Astrocyte (in vitro differentiated cells and primary cell): Measurements from ENCODE around the gene EXOC3L2. TPM values are rescaled to one million over a fixed set of nuclear protein-coding genes. Genes with fewer than 3 reads are reported as not detected.

Source experiments
- DNase-seq: peaks from one replicate; pipeline ENCODE4 v3.0.0-alpha.2; 2010; ENCODE audit warnings: low read depth
- FAIRE-seq: peaks from 2 replicates; lab custom pipeline; 2011; peaks lifted over from hg19 to GRCh38; lab: Jason Lieb, UNC
- H2AFZ ChIP-seq: 2 replicates; pipeline ENCODE4 v1.6.0; 2012; ENCODE audit warnings: low read depth, low read length, inconsistent platforms
- H3K27ac ChIP-seq: 2 replicates; pipeline ENCODE4 v1.5.1; 2011; ENCODE audit warnings: low read depth, low read length, inconsistent platforms
- H3K27me3 ChIP-seq: 2 replicates; pipeline ENCODE4 v1.6.0; 2011; ENCODE audit warnings: low read length, inconsistent platforms; ENCODE audit not compliant: insufficient read depth
- H3K36me3 ChIP-seq: 2 replicates; pipeline ENCODE4 v1.5.1; 2011; ENCODE audit warnings: low read length, inconsistent platforms; ENCODE audit not compliant: insufficient read depth
- H3K4me1 ChIP-seq: 2 replicates; pipeline ENCODE4 v1.5.1; 2011; ENCODE audit warnings: low read length, inconsistent platforms; ENCODE audit not compliant: insufficient read depth
- H3K4me2 ChIP-seq: 2 replicates; pipeline ENCODE4 v1.6.0; 2012; ENCODE audit warnings: low read length, inconsistent platforms
- H3K4me3 ChIP-seq: 2 replicates; pipeline ENCODE4 v1.5.1; 2011; ENCODE audit warnings: low read depth, mild to moderate bottlenecking, low read length, inconsistent platforms; ENCODE audit not compliant: insufficient read depth
- H3K79me2 ChIP-seq: 2 replicates; pipeline ENCODE4 v1.6.0; 2012; ENCODE audit warnings: mild to moderate bottlenecking, low read length, inconsistent platforms; ENCODE audit not compliant: insufficient read depth
- H3K9ac ChIP-seq: 2 replicates; pipeline ENCODE4 v1.6.0; 2012; ENCODE audit warnings: mild to moderate bottlenecking, low read length, inconsistent platforms
- H3K9me3 ChIP-seq: 2 replicates; pipeline ENCODE4 v1.5.1; 2012; ENCODE audit warnings: low read depth, mild to moderate bottlenecking, low read length, inconsistent platforms; ENCODE audit not compliant: insufficient read depth
- H4K20me1 ChIP-seq: 2 replicates; pipeline ENCODE4 v1.6.0; 2012; ENCODE audit warnings: low read length, inconsistent platforms; ENCODE audit not compliant: insufficient read depth
- H3K27ac Mint-ChIP-seq: one replicate; pipeline ENCODE4 v1.8.0; 2021; ENCODE audit warnings: mild to moderate bottlenecking, mixed read lengths; ENCODE audit not compliant: unreplicated experiment
- H3K27me3 Mint-ChIP-seq: one replicate; pipeline ENCODE4 v1.8.0; 2021; ENCODE audit warnings: low read depth, mixed read lengths; ENCODE audit not compliant: unreplicated experiment
- H3K36me3 Mint-ChIP-seq: one replicate; pipeline ENCODE4 v1.8.0; 2021; ENCODE audit warnings: low read depth, mixed read lengths; ENCODE audit not compliant: unreplicated experiment
- H3K4me1 Mint-ChIP-seq: one replicate; pipeline ENCODE4 v1.8.0; 2021; ENCODE audit warnings: low read depth, mixed read lengths; ENCODE audit not compliant: unreplicated experiment
- H3K4me3 Mint-ChIP-seq: one replicate; pipeline ENCODE4 v1.8.0; 2021; ENCODE audit warnings: mild to moderate bottlenecking, moderate library complexity, mixed read lengths; ENCODE audit not compliant: unreplicated experiment
- H3K9me3 Mint-ChIP-seq: one replicate; pipeline ENCODE4 v1.8.0; 2021; ENCODE audit warnings: mild to moderate bottlenecking, mixed read lengths; ENCODE audit not compliant: unreplicated experiment
- EZH2 ChIP-seq: IDR thresholded peaks from 2 replicates; pipeline ENCODE4 v1.6.1; 2012; ENCODE audit warnings: mild to moderate bottlenecking, low read length, inconsistent platforms; ENCODE audit not compliant: insufficient read depth
- total RNA-seq: library from RNA; stranded (reverse); gene quantifications from 2 replicates; pipeline ENCODE4 v1.2.1, GENCODE V29; 2021
- TF ChIP-seq, protein P1 (sequence below): IDR thresholded peaks from 2 replicates; pipeline ENCODE4 v1.5.1; 2011; ENCODE audit warnings: low read depth, mild to moderate bottlenecking, inconsistent platforms, low read length, moderate library complexity; ENCODE audit not compliant: insufficient read depth

Gene EXOC3L2
- total RNA-seq, 1 donor from 2014 or later: 0.61 TPM

- H3K9me3 Mint-ChIP-seq: no peaks in the 10 kb centered on the region
- Histone ChIP-seq H3K27ac (no peak overlapping the region), H3K4me2 (peak overlapping the region; percentile 73), H3K9me3 (no peaks in the 10 kb centered on the region), H4K20me1 (no peaks in the 10 kb centered on the region), H3K9ac (no peak overlapping the region), H3K27me3 (peaks cover 33% of the 10 kb centered on the region), H2AFZ (peak overlapping the region; percentile 37), H3K4me3 (no peak overlapping the region), H3K36me3 (no peaks in the 10 kb centered on the region), H3K79me2 (no peaks in the 10 kb centered on the region), H3K4me1 (no peaks in the 10 kb centered on the region)
- TF ChIP-seq, protein P1, sequence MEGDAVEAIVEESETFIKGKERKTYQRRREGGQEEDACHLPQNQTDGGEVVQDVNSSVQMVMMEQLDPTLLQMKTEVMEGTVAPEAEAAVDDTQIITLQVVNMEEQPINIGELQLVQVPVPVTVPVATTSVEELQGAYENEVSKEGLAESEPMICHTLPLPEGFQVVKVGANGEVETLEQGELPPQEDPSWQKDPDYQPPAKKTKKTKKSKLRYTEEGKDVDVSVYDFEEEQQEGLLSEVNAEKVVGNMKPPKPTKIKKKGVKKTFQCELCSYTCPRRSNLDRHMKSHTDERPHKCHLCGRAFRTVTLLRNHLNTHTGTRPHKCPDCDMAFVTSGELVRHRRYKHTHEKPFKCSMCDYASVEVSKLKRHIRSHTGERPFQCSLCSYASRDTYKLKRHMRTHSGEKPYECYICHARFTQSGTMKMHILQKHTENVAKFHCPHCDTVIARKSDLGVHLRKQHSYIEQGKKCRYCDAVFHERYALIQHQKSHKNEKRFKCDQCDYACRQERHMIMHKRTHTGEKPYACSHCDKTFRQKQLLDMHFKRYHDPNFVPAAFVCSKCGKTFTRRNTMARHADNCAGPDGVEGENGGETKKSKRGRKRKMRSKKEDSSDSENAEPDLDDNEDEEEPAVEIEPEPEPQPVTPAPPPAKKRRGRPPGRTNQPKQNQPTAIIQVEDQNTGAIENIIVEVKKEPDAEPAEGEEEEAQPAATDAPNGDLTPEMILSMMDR: no peak
- peak; percentile 92 for TF ChIP-seq EZH2
- DNase-seq (no peak), FAIRE-seq (no peak)
- H3K27me3 Mint-ChIP-seq: peaks cover 50% of the 10 kb centered on the region
- peaks cover 2% of the 10 kb centered on the region for H3K36me3 Mint-ChIP-seq
- peaks cover 7% of the 10 kb centered on the region for H3K4me1 Mint-ChIP-seq
- H3K27ac Mint-ChIP-seq: no peak overlapping the region
- no peak overlapping the region for H3K4me3 Mint-ChIP-seq
These were observed 27.8 kb downstream of the EXOC3L2 start for GRCh38 chr19:45217193-45217956.

DNA sequence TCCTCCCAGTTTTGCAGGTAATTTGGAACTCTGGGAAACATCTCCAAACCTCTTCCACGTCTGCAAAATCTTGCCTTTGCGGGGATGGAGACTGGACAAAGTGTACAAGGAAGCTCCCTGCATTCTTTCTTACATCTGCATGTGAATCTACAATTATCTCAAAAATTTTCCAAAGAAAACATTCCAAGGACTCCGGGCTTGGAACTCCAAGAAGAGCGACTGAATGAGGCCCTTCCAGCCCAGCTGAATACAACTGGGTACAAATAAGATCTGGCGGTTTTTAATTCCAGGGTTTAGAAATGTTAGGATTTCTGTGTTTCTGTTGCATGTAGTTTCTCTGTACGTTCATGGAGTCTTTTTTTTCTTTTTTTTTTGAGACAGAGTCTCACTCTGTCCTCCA, 28.5 kb downstream of the EXOC3L2 start:
- H4K20me1 ChIP-seq: no peaks in the 10 kb centered on the region
- H3K79me2 ChIP-seq: no peaks in the 10 kb centered on the region
- Mint-ChIP-seq H3K4me1 (peaks cover 7% of the 10 kb centered on the region), H3K9me3 (no peaks in the 10 kb centered on the region), H3K4me3 (no peak overlapping the region), H3K27me3 (peaks cover 45% of the 10 kb centered on the region), H3K36me3 (peaks cover 2% of the 10 kb centered on the region), H3K27ac (no peak overlapping the region)
- H3K36me3 ChIP-seq: no peaks in the 10 kb centered on the region
- H3K27me3 ChIP-seq: peaks cover 33% of the 10 kb centered on the region
- no peak overlapping the region for H3K9ac ChIP-seq
- H3K4me3 ChIP-seq: no peak overlapping the region
- no peak overlapping the region for H3K27ac ChIP-seq
- H3K9me3 ChIP-seq: no peaks in the 10 kb centered on the region
- TF ChIP-seq, protein P1: no peak
- TF ChIP-seq EZH2: no peak
- H2AFZ ChIP-seq: no peak overlapping the region
- FAIRE-seq: no peak
- peak; percentile 9 for DNase-seq
- H3K4me2 ChIP-seq: peak overlapping the region; percentile 73
- H3K4me1 ChIP-seq: no peaks in the 10 kb centered on the region
